HL-60 (cell line): ENCODE data around the gene TLE2.

Experiments used
- POLR2AphosphoS5 ChIP-seq: IDR thresholded peaks from 2 replicates; pipeline ENCODE4 v1.6.1; 2012; ENCODE audit warnings: low read depth
- TF ChIP-seq, protein P1 (sequence below): IDR thresholded peaks from one replicate; pipeline ENCODE4 v1.5.1; 2011; ENCODE audit warnings: low read length, control low read depth, inconsistent platforms; ENCODE audit not compliant: insufficient read depth
- TF ChIP-seq, protein P2 (sequence below): IDR thresholded peaks from 2 replicates; pipeline ENCODE4 v1.6.1; 2012; ENCODE audit warnings: low read depth; ENCODE audit not compliant: insufficient replicate concordance

DNA sequence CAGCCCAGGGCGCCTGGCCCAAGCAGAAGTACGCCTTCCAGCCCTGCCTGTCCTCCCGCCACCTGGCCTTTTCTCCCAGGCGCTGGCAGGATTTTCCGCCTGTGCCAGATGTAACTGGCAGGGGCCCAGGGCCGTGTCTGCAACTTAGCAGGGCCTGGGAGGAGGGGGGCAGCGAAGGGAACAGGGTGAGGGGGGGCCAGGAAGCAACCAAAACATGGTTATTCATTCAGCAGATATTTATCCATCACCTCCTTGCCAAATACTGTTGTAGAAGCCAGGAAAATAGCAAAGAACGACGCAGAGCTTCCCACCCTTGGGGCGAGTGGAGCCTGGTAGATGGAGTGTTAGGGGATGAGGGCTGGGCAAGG lies 46.1 kb downstream of the TLE2 start:
- TF ChIP-seq, protein P1, sequence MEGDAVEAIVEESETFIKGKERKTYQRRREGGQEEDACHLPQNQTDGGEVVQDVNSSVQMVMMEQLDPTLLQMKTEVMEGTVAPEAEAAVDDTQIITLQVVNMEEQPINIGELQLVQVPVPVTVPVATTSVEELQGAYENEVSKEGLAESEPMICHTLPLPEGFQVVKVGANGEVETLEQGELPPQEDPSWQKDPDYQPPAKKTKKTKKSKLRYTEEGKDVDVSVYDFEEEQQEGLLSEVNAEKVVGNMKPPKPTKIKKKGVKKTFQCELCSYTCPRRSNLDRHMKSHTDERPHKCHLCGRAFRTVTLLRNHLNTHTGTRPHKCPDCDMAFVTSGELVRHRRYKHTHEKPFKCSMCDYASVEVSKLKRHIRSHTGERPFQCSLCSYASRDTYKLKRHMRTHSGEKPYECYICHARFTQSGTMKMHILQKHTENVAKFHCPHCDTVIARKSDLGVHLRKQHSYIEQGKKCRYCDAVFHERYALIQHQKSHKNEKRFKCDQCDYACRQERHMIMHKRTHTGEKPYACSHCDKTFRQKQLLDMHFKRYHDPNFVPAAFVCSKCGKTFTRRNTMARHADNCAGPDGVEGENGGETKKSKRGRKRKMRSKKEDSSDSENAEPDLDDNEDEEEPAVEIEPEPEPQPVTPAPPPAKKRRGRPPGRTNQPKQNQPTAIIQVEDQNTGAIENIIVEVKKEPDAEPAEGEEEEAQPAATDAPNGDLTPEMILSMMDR: no peak
- no peak for TF ChIP-seq POLR2AphosphoS5
- TF ChIP-seq, protein P2, sequence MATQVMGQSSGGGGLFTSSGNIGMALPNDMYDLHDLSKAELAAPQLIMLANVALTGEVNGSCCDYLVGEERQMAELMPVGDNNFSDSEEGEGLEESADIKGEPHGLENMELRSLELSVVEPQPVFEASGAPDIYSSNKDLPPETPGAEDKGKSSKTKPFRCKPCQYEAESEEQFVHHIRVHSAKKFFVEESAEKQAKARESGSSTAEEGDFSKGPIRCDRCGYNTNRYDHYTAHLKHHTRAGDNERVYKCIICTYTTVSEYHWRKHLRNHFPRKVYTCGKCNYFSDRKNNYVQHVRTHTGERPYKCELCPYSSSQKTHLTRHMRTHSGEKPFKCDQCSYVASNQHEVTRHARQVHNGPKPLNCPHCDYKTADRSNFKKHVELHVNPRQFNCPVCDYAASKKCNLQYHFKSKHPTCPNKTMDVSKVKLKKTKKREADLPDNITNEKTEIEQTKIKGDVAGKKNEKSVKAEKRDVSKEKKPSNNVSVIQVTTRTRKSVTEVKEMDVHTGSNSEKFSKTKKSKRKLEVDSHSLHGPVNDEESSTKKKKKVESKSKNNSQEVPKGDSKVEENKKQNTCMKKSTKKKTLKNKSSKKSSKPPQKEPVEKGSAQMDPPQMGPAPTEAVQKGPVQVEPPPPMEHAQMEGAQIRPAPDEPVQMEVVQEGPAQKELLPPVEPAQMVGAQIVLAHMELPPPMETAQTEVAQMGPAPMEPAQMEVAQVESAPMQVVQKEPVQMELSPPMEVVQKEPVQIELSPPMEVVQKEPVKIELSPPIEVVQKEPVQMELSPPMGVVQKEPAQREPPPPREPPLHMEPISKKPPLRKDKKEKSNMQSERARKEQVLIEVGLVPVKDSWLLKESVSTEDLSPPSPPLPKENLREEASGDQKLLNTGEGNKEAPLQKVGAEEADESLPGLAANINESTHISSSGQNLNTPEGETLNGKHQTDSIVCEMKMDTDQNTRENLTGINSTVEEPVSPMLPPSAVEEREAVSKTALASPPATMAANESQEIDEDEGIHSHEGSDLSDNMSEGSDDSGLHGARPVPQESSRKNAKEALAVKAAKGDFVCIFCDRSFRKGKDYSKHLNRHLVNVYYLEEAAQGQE: no peak
